HCT116 (cell line): Measurements from ENCODE around the gene KATNAL1. TPM values are rescaled to one million over a fixed set of nuclear protein-coding genes. Genes with fewer than 3 reads are reported as not detected.

ENCODE experiments used
- ATAC-seq: fragments of 200-7000 bp; cut with Tn5 transposase; 2 replicates; pipeline ENCODE4 v1.9.1; 2020; ENCODE audit warnings: mild to moderate bottlenecking, moderate library complexity
- BruUV-seq: library from RNA; stranded (reverse); fragments of 400-500 nt; replicated peaks from 2 replicates; lab custom pipeline; 2021; lab: Mats Ljungman, UMichigan
- CTCF ChIA-PET: fragments of 300-600 bp; sonication (Branson Sonifier 250); formaldehyde crosslinking; loops from one replicate; lab custom pipeline; 2021; ENCODE audit warnings: antibody characterized with exemption; lab: Charles Lee
- POLR2A ChIA-PET: fragments of 300-600, 350-600 bp; sonication (Branson Sonifier 250); formaldehyde crosslinking; loops from one replicate; lab custom pipeline; 2021; ENCODE audit warnings: antibody characterized with exemption; lab: Charles Lee
- RAD21 ChIA-PET, 2 experiments: fragments of 300-600 bp; sonication (Branson Sonifier 250); formaldehyde crosslinking; loops; one replicate each; lab custom pipeline; 2023; ENCODE audit warnings: low total read pairs in 2 of 2; ENCODE audit not compliant: uncharacterized antibody in 2 of 2, unreplicated experiment in 2 of 2, low non-redundant PET in 1 of 2; lab: Charles Lee
- DNase-seq: peaks from one replicate; pipeline ENCODE4 v3.0.0-alpha.2; 2010; ENCODE audit warnings: low read depth, low spot score
- H2AFZ ChIP-seq: fragments of 200-600 bp; shearing (Covaris generic), sonication (generic); 2 replicates; pipeline ENCODE4 v1.6.1; 2017; ENCODE audit warnings: low read depth, mixed run types, mixed read lengths, antibody characterized with exemption, low read length; ENCODE audit not compliant: poor library complexity, severe bottlenecking
- H3K27ac ChIP-seq: 2 replicates; pipeline ENCODE4 v1.5.1; 2012; ENCODE audit warnings: low read depth, low read length
- H3K27me3 ChIP-seq: fragments of 200-600 bp; sonication (generic); 2 replicates; pipeline ENCODE4 v1.6.1; 2016; ENCODE audit warnings: mixed run types, low read length, mixed read lengths; ENCODE audit not compliant: insufficient read depth
- H3K36me3 ChIP-seq, 2 experiments: fragments of 200-500 bp in 1 of 2; fragments of 200-600 bp in 1 of 2; sonication (Bioruptor generic) in 1 of 2; sonication (generic) in 1 of 2; 2 replicates each; pipeline versions ENCODE4 v1.5.1 to v1.6.1; 2014 to 2016; ENCODE audit warnings: low read length in 2 of 2, inconsistent platforms in 1 of 2, mixed read lengths in 1 of 2, mixed run types in 1 of 2; ENCODE audit not compliant: insufficient read depth in 2 of 2, control insufficient read depth in 1 of 2
- H3K4me1 ChIP-seq, 2 experiments: fragments of 200-600 bp in 1 of 2; sonication (generic) in 1 of 2; 2 replicates each; pipeline versions ENCODE4 v1.5.1 to v1.6.1; 2012 to 2017; ENCODE audit warnings: low read length in 2 of 2, inconsistent platforms in 1 of 2, mild to moderate bottlenecking in 1 of 2, mixed read lengths in 1 of 2, mixed run types in 1 of 2, moderate library complexity in 1 of 2; ENCODE audit not compliant: insufficient read depth in 2 of 2, control insufficient read depth in 1 of 2
- H3K4me2 ChIP-seq: fragments of 200-600 bp; sonication (generic); 2 replicates; pipeline ENCODE4 v1.6.1; 2017; ENCODE audit warnings: mixed run types, low read length, mixed read lengths
- H3K4me3 ChIP-seq, 2 experiments: fragments of 200-600 bp in 1 of 2; sonication (generic) in 1 of 2; replicated peaks in 1 of 2; 2 replicates each; pipeline ENCODE4 v1.5.1; 2011 to 2016; ENCODE audit warnings: low read length in 2 of 2, control low read depth in 1 of 2, low read depth in 1 of 2, mild to moderate bottlenecking in 1 of 2, mixed read lengths in 1 of 2, mixed run types in 1 of 2
- H3K79me2 ChIP-seq: fragments of 200-600 bp; sonication (generic); 2 replicates; pipeline ENCODE4 v1.6.1; 2017; ENCODE audit warnings: mild to moderate bottlenecking, mixed run types, low read length, moderate library complexity, mixed read lengths; ENCODE audit not compliant: insufficient read depth
- H3K9ac ChIP-seq: fragments of 200-600 bp; sonication (generic); 2 replicates; pipeline ENCODE4 v1.6.1; 2016; ENCODE audit warnings: low read length, mixed read lengths
- H3K9me2 ChIP-seq: fragments of 200-600 bp; sonication (generic), shearing (Covaris generic); 2 replicates; pipeline ENCODE4 v1.6.1; 2017; ENCODE audit warnings: mixed run types, mild to moderate bottlenecking, moderate library complexity; ENCODE audit not compliant: insufficient read depth
- H3K9me3 ChIP-seq, 2 experiments: fragments of 200-500 bp in 1 of 2; fragments of 200-600 bp in 1 of 2; sonication (Bioruptor generic) in 1 of 2; sonication (generic) in 1 of 2; 2 replicates each; pipeline ENCODE4 v1.6.1; 2014 to 2017; ENCODE audit warnings: low read length in 2 of 2, mixed read lengths in 2 of 2, inconsistent platforms in 1 of 2, low read depth in 1 of 2, mild to moderate bottlenecking in 1 of 2, mixed run types in 1 of 2, moderate library complexity in 1 of 2; ENCODE audit not compliant: control insufficient read depth in 1 of 2, insufficient read depth in 1 of 2
- H4K20me1 ChIP-seq: fragments of 200-600 bp; sonication (generic), shearing (Covaris generic); 2 replicates; pipeline ENCODE4 v1.6.1; 2017; ENCODE audit warnings: mixed run types, mild to moderate bottlenecking, moderate library complexity; ENCODE audit not compliant: insufficient read depth
- POLR2A ChIP-seq: IDR thresholded peaks from 2 replicates; pipeline ENCODE4 v1.7.0; 2011; ENCODE audit warnings: borderline replicate concordance; ENCODE audit not compliant: insufficient read depth, insufficient read length; ENCODE audit errors: extremely low read depth
- POLR2AphosphoS5 ChIP-seq: IDR thresholded peaks from 2 replicates; pipeline ENCODE4 v1.6.1; 2011; ENCODE audit warnings: mild to moderate bottlenecking, low read depth, low read length, moderate library complexity
- RAD21 ChIP-seq: IDR thresholded peaks from 2 replicates; pipeline ENCODE4 v1.6.1; 2012; ENCODE audit warnings: low read depth, mild to moderate bottlenecking
- REST ChIP-seq: IDR thresholded peaks from 2 replicates; pipeline ENCODE4 v1.6.1; 2012; ENCODE audit warnings: low read depth
- SIN3A ChIP-seq: IDR thresholded peaks from 2 replicates; pipeline ENCODE4 v1.6.1; 2012; ENCODE audit warnings: low read depth
- SP1 ChIP-seq: IDR thresholded peaks from 2 replicates; pipeline ENCODE4 v1.6.1; 2012; ENCODE audit warnings: low read depth
- SRF ChIP-seq: IDR thresholded peaks from 2 replicates; pipeline ENCODE4 v1.6.1; 2012; ENCODE audit warnings: low read depth
- TCF7L2 ChIP-seq: IDR thresholded peaks from 2 replicates; pipeline ENCODE4 v1.7.0; 2011; ENCODE audit warnings: borderline replicate concordance, inconsistent platforms; ENCODE audit not compliant: insufficient read depth, insufficient read length; ENCODE audit errors: extremely low read depth
- ZBTB33 ChIP-seq: IDR thresholded peaks from 2 replicates; pipeline ENCODE4 v1.6.1; 2011; ENCODE audit warnings: mild to moderate bottlenecking, low read length, moderate library complexity; ENCODE audit not compliant: insufficient replicate concordance; ENCODE audit errors: extremely low read depth
- intact Hi-C: fragments of 100-400 bp; cut with micrococcal nuclease; formaldehyde crosslinking; loops from 2 replicates; pipeline ENCODE4 v1.10.0; 2022
- total RNA-seq: library from RNA; stranded (reverse); gene quantifications from one replicate; pipeline ENCODE4 v1.2.1, GENCODE V29; 2021; ENCODE audit not compliant: unreplicated experiment

Gene KATNAL1
- total RNA-seq, 1 experiment from 2014 or later, result 17.3 TPM

- no peaks in the 10 kb centered on the region for H3K79me2 ChIP-seq
- ChIA-PET POLR2A (no interaction called here), RAD21 (no interaction called here), CTCF (no interaction called here)
- DNase-seq, result no peak
- H3K27ac ChIP-seq, result no peak overlapping the region
- no peak overlapping the region for H3K4me3 ChIP-seq
- no peak overlapping the region for H3K9ac ChIP-seq
- BruUV-seq, result no TSS peak
- H3K4me2 ChIP-seq, result no peak overlapping the region
- no peaks in the 10 kb centered on the region for H3K9me2 ChIP-seq
- no peak overlapping the region for H2AFZ ChIP-seq
- intact Hi-C loops, result no loop called here
- H3K9me3 ChIP-seq, result no peaks in the 10 kb centered on the region
- H3K4me1 ChIP-seq, result no peaks in the 10 kb centered on the region
- TF ChIP-seq ZBTB33, result no peak
- no peak for TF ChIP-seq POLR2AphosphoS5
- TF ChIP-seq SRF, result no peak
- TF ChIP-seq TCF7L2, result no peak
- TF ChIP-seq RAD21, result no peak
- TF ChIP-seq REST, result no peak
- no peak for TF ChIP-seq SIN3A
- no peak for TF ChIP-seq SP1
- no peak for TF ChIP-seq POLR2A
- no peaks in the 10 kb centered on the region for H3K36me3 ChIP-seq
- ATAC-seq, result no peak
- no peaks in the 10 kb centered on the region for H3K27me3 ChIP-seq
- H4K20me1 ChIP-seq, result no peaks in the 10 kb centered on the region
Measured at GRCh38 chr13:30163441-30163840, 143.9 kb downstream of the KATNAL1 start.
